Gastrocnemius medialis (tissue), 4 donors: ENCODE results near the gene SCNN1G. TPM values are rescaled to one million over a fixed set of nuclear protein-coding genes. Genes with fewer than 3 reads are reported as not detected.

ENCODE experiments used
- ATAC-seq, 2 donors: fragments of 150-250 bp; one replicate each; pipeline ENCODE4 v1.9.1; 2016
- DNase-seq, 2 donors: peaks; one replicate each; pipeline ENCODE4 v3.0.0-alpha.2; 2019
- H3K27ac ChIP-seq, 4 donors: fragments of 200-600 bp; sonication (generic); 1 replicate in 1 of 4; 2 replicates in 3 of 4; pipeline ENCODE4 v1.5.1; 2016 to 2018; ENCODE audit warnings: mild to moderate bottlenecking in 2 of 4, moderate library complexity in 1 of 4
- H3K27me3 ChIP-seq, 3 donors: fragments of 200-600 bp; sonication (generic) in 2 of 3; 1 replicate in 1 of 3; 2 replicates in 2 of 3; pipeline versions ENCODE4 v1.5.1 to v1.6.0; 2016 to 2019; ENCODE audit warnings: mild to moderate bottlenecking in 1 of 3, moderate library complexity in 1 of 3
- H3K36me3 ChIP-seq, 2 donors: fragments of 200-600 bp; sonication (generic) in 1 of 2; one replicate each; pipeline ENCODE4 v1.5.1; 2017 to 2018
- H3K4me1 ChIP-seq, 2 donors: fragments of 200-600 bp; sonication (generic) in 1 of 2; one replicate each; pipeline ENCODE4 v1.5.1; 2016 to 2017; ENCODE audit warnings: mild to moderate bottlenecking in 2 of 2
- H3K4me3 ChIP-seq, 4 donors: fragments of 200-600 bp; sonication (generic) in 3 of 4; 1 replicate in 1 of 4; 2 replicates in 3 of 4; pipeline ENCODE4 v1.5.1; 2016 to 2019; ENCODE audit warnings: mild to moderate bottlenecking in 2 of 4
- H3K9me3 ChIP-seq, 3 donors: fragments of 200-600 bp; sonication (generic) in 2 of 3; 1 replicate in 1 of 3; 2 replicates in 2 of 3; pipeline ENCODE4 v1.5.1; 2016 to 2019
- CTCF ChIP-seq, 5 experiments: fragments of 450-650 bp in 3 of 5; fragments of 200-600 bp in 2 of 5; sonication (generic) in 2 of 5; IDR thresholded peaks in 4 of 5; conservative IDR thresholded peaks in 1 of 5; 1 replicate in 4 of 5; 2 replicates in 1 of 5; pipeline ENCODE4 v1.5.1; 2016 to 2019; ENCODE audit warnings: antibody characterized with exemption in 5 of 5, mild to moderate bottlenecking in 3 of 5, moderate library complexity in 3 of 5
- POLR2A ChIP-seq, 2 donors: fragments of 450-650 bp; IDR thresholded peaks; one replicate each; pipeline ENCODE4 v1.6.1; 2017; ENCODE audit warnings: antibody characterized with exemption in 2 of 2, mild to moderate bottlenecking in 2 of 2, moderate library complexity in 2 of 2
- in situ Hi-C, 4 donors: fragments of 200-750 bp; cut with MboI; loops; one replicate each; pipeline versions ENCODE4 v1.15.0 to v1.8.0; 2017; ENCODE audit warnings: low sequenced_read_pairs in 4 of 4
- intact Hi-C: fragments of 100-400 bp; cut with DNase I; formaldehyde crosslinking; loops from one replicate; pipeline ENCODE4 v1.15.1; 2023; ENCODE audit warnings: low total_unique reads
- total RNA-seq, 4 donors: library from RNA; depleted of rRNA; stranded (reverse); fragments of >200 nt; gene quantifications; one replicate each; pipeline versions ENCODE4 v1.1.0 to v1.2.3, GENCODE V29; 2016

Gene SCNN1G
- total RNA-seq, 4 donors from 2014 or later = 0.58 TPM; not detected in 3

- Histone ChIP-seq H3K27me3 (no peaks in the 10 kb centered on the region), H3K27ac (no peak overlapping the region), H3K4me1 (no peaks in the 10 kb centered on the region), H3K4me3 (no peak overlapping the region), H3K36me3 (no peaks in the 10 kb centered on the region), H3K9me3 (no peaks in the 10 kb centered on the region)
- DNase-seq = no peak
- TF ChIP-seq POLR2A (IDR thresholded peaks at IDR 0.05) (no peak), CTCF (IDR thresholded peaks at IDR 0.05 in 4 of 5, conservative IDR thresholded peaks at IDR 0.05 in 1 of 5) (no peak)
- in situ Hi-C loops = no loop called here
- no peak for ATAC-seq
- intact Hi-C loops = no loop called here
Measured at GRCh38 chr16:23236983-23237382, 54.4 kb downstream of the SCNN1G start.

- in situ Hi-C loops = no loop called here
Measured at GRCh38 chr16:23240994-23241393, 58.4 kb downstream of the SCNN1G start.

GRCh38 chr16:23244122-23244521 lies 61.6 kb downstream of the SCNN1G start:
- ATAC-seq (no peak), DNase-seq (no peak)
- no peak for TF ChIP-seq POLR2A (IDR thresholded peaks at IDR 0.05)
- TF ChIP-seq CTCF (IDR thresholded peaks at IDR 0.05 in 4 of 5, conservative IDR thresholded peaks at IDR 0.05 in 1 of 5) = no peak
- H3K36me3 ChIP-seq = no peaks in the 10 kb centered on the region
- in situ Hi-C loops (no loop called here), intact Hi-C loops (no loop called here)
- H3K4me3 ChIP-seq = no peak overlapping the region
- H3K9me3 ChIP-seq = no peaks in the 10 kb centered on the region
- H3K27ac ChIP-seq = no peak overlapping the region
- peaks cover 0 to 3% of the 10 kb centered on the region in 2 donors for H3K4me1 ChIP-seq
- H3K27me3 ChIP-seq = no peaks in the 10 kb centered on the region

More at GRCh38 chr16:23240994-23241393, 58.4 kb downstream of the SCNN1G start:
- no peak for TF ChIP-seq POLR2A (IDR thresholded peaks at IDR 0.05)
- TF ChIP-seq CTCF (IDR thresholded peaks at IDR 0.05 in 4 of 5, conservative IDR thresholded peaks at IDR 0.05 in 1 of 5) = no peak
- Histone ChIP-seq H3K9me3 (no peaks in the 10 kb centered on the region), H3K36me3 (no peaks in the 10 kb centered on the region), H3K4me3 (no peak overlapping the region), H3K27me3 (no peaks in the 10 kb centered on the region), H3K27ac (no peak overlapping the region), H3K4me1 (peaks cover 0 to 3% of the 10 kb centered on the region in 2 donors)
- ATAC-seq (no peak), DNase-seq (no peak)
- intact Hi-C loops = no loop called here

- no peaks in the 10 kb centered on the region for H3K9me3 ChIP-seq
- H3K4me1 ChIP-seq = peaks cover 0 to 3% of the 10 kb centered on the region in 2 donors
- in situ Hi-C loops = no loop called here
- intact Hi-C loops = no loop called here
- no peak overlapping the region for H3K4me3 ChIP-seq
- TF ChIP-seq CTCF (IDR thresholded peaks at IDR 0.05 in 4 of 5, conservative IDR thresholded peaks at IDR 0.05 in 1 of 5) (no peak), POLR2A (IDR thresholded peaks at IDR 0.05) (no peak)
- no peaks in the 10 kb centered on the region for H3K27me3 ChIP-seq
- H3K27ac ChIP-seq = peak overlapping the region in 1 of 4 donors; percentile 49
- DNase-seq (peak; percentile 33 to 54), ATAC-seq (peak; percentile 24 to 84)
- H3K36me3 ChIP-seq = no peaks in the 10 kb centered on the region
Measured at GRCh38 chr16:23245268-23245667, 62.7 kb downstream of the SCNN1G start.
